ENCODE measurements around the gene STK10.

Gene STK10

DNA sequence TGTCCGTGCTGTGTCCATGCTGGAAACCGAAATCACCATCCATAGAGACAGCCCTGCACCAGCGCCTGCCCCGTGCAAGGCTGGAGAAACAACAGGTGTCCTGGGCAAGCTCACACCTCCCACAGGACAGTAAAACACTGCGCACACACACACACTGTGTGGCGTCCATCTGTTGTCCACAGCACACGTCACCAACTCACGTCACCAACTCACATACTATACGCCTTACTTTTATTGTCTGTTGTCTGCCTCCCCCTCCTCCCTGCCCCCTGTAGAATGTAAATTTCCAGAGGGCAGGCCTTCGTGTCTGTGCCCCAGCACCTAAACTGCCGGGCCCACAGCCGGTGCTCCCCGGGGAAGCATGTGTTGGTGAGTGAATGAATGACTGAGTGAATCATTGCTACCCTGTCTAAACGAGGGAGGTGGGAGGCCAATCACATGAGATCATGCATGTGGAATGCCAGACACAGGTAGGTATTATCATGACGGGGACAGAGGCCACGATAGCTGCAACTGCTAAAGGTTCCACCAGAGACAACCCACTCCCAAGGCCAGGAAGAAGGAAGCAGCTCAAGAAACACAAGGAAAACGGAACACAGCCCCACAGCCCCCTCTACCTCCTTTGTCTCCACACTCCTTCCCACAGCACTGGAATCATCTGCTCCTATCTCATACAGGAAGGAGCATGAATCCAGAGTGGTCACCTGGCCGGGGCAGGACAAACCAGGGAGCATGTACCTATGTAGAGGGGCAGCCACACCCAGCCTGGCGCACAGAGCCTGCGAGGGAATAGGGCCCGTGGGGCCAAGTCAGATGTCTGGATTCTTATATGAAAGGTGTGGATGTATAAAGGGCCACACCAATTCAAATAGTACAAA, 41.9 kb downstream of the STK10 start:
- in situ Hi-C loops (cut with HindIII; ENCODE audit: low sequenced_read_pairs), result no loop called here
- TF ChIP-seq, protein P1, sequence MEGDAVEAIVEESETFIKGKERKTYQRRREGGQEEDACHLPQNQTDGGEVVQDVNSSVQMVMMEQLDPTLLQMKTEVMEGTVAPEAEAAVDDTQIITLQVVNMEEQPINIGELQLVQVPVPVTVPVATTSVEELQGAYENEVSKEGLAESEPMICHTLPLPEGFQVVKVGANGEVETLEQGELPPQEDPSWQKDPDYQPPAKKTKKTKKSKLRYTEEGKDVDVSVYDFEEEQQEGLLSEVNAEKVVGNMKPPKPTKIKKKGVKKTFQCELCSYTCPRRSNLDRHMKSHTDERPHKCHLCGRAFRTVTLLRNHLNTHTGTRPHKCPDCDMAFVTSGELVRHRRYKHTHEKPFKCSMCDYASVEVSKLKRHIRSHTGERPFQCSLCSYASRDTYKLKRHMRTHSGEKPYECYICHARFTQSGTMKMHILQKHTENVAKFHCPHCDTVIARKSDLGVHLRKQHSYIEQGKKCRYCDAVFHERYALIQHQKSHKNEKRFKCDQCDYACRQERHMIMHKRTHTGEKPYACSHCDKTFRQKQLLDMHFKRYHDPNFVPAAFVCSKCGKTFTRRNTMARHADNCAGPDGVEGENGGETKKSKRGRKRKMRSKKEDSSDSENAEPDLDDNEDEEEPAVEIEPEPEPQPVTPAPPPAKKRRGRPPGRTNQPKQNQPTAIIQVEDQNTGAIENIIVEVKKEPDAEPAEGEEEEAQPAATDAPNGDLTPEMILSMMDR (IDR thresholded peaks at IDR 0.05; ENCODE audit: low read depth, low read length, missing control alignments), result no peak
- no peak for DNase-seq (ENCODE audit: low read depth)

DNA sequence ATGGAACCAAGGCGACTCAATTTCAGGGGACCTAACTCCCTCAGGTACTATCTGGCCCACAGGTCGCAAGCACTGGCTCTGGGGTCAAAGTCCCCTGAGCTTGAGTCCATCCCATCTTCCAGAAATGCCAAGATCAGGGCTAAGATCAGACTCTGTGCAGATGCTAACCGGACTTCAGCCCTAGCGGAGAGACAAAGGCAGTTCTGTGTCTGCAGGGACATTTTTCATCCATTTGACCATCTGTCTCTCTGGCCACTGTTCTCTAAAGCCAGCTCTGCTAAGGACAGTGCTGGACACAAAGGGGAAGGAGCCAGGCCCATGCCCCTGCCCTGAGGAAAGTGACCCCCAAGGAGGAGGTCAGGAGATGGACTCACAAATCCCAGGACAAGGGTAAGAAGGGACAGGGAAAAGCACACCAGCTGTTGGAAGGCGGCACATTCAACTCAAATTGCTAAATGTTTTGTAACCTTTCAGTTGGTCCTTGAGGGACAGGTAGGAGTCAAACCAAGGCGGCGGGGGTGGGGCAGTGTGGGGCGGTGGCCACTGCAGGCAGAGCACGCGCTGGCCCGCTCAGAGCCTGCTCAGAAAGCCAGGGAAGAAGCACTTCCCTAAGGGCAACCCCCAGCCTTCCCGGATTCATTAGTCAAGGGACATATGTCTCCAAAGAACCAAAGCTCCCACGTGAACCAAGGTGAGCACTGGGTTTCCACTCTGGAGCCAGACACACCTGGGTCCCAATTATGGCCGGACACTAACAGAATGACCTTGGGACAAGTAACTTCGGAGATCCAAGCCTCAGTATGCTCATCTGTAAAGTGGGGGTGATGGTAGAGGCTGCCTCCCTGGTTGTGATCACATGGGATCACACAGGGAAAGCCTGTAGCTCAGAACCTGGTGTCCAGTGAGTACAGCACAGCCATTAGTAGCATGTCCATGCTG, 42.8 kb downstream of the STK10 start:
- no peak overlapping the region for H3K4me3 ChIP-seq (ENCODE audit: low read depth, low read length)
- no peak for DNase-seq (ENCODE audit: low read depth)
- in situ Hi-C loops (cut with HindIII; ENCODE audit: low sequenced_read_pairs), result no loop called here
- TF ChIP-seq, protein P1 (IDR thresholded peaks at IDR 0.05; ENCODE audit: low read depth, low read length, missing control alignments), result no peak

More for the DNA sequence above, 41.9 kb downstream of the STK10 start:
- no peak overlapping the region for H3K4me3 ChIP-seq (ENCODE audit: low read depth, low read length)

DNA sequence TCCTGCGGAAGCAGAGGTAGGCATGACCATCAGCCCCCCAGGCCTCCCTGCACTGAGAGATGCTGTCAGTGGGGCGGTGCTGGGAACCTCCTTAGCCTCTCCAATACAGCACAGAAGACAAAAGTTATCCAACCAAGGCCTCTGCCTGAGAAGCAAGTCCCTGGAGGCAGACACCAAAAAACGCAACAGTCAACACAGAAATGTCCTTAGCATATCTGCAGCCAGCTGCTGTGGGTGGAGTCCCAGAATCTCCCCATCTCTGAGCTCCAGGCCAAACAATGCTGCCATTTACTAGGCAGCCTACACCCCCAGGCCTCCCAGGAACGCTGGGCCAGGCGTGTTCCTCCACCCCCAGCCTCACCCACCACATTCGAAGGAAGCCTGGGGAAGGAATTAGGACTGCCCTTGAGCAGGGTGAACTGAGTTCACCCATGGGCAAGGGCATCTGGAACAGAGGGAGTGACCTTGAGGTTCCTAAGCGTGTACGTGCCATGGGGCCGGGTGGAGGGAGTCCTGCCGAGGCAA, 43.7 kb downstream of the STK10 start:
- in situ Hi-C loops (cut with HindIII; ENCODE audit: low sequenced_read_pairs), result no loop called here
- no peak overlapping the region for H3K4me3 ChIP-seq (ENCODE audit: low read depth, low read length)
- TF ChIP-seq, protein P1 (IDR thresholded peaks at IDR 0.05; ENCODE audit: low read depth, low read length, missing control alignments), result no peak
- DNase-seq (ENCODE audit: low read depth), result no peak

DNA sequence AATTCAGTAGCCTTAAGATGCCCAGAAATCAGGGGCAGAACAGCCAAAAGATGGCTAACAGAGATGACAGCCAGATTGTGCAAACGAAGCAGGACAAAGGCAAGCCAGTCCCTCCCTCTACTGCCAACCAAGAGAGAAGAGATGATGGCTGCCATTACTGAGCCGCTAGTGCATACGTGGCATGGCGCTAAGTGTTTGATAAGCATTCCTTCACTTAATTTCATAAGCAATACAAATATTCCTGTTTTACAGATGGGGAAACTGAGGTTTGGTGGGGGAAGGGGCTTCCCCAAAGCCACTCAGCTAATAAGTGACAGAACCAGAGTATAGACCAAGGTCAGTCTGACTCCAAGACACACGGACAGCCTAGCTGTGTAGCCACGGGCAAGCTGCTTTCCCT, 44.1 kb downstream of the STK10 start:
- no peak for DNase-seq (ENCODE audit: low read depth)
- in situ Hi-C loops (cut with HindIII; ENCODE audit: low sequenced_read_pairs), result no loop called here
- H3K4me3 ChIP-seq (ENCODE audit: low read depth, low read length), result no peak overlapping the region
- TF ChIP-seq, protein P1 (IDR thresholded peaks at IDR 0.05; ENCODE audit: low read depth, low read length, missing control alignments), result no peak

DNA sequence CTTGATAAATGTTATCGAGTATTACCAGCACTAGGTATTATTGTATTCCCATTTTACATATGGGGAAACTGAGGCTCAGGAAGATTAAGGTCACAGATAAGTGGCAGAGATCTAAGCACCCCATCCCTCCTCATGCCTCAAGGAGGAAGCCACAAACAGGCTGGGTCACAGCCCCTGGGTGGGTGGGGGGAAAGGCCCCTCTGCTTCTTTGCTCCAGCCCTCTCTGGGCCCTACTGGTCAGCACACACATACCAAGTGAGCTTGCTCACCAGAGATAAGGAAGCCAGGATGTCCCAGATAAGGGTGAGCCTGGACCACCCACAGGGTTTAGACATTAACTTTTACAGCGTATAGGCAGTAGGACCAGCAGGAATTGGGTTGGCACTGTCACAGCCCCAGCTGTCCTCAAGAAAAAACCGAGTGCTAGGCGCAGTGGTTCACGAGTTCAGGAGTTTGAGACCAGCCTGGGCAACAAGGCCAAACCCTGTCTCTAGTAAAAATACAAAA, 45.3 kb downstream of the STK10 start:
- no peak for DNase-seq (ENCODE audit: low read depth)
- in situ Hi-C loops (cut with HindIII; ENCODE audit: low sequenced_read_pairs), result no loop called here
- TF ChIP-seq, protein P1 (IDR thresholded peaks at IDR 0.05; ENCODE audit: low read depth, low read length, missing control alignments), result no peak
- H3K4me3 ChIP-seq (ENCODE audit: low read depth, low read length), result no peak overlapping the region

DNA sequence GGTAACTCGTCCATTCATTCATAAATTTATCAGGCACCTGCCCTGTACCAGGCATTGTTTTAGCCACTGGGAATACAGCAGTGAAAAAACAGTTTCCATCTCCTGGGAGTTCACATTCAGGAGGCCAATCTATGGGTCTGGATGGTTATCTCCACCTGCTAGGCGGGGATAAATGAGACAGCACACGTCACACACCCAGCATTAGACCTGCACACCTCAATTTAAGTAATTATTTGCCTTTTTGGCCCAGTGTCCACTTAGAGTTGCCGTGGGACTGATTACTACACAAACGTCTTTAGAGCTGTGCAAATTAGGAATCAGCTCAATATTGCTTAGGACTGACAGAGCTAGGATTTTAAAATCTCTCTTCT, 46.1 kb downstream of the STK10 start:
- no peak for DNase-seq (ENCODE audit: low read depth)
- in situ Hi-C loops (cut with HindIII; ENCODE audit: low sequenced_read_pairs), result no loop called here
- H3K4me3 ChIP-seq (ENCODE audit: low read depth, low read length), result no peak overlapping the region
- TF ChIP-seq, protein P1 (IDR thresholded peaks at IDR 0.05; ENCODE audit: low read depth, low read length, missing control alignments), result no peak

Data from astrocyte of the cerebellum (primary cell).